Measurements from ENCODE around the gene FAU. TPM values are rescaled to one million over a fixed set of nuclear protein-coding genes. Genes with fewer than 3 reads are reported as not detected.
A peak's percentile ranks its signal among the peaks of the same experiment; 100 is the strongest.

FAU gene
- polyA plus RNA-seq, 2 of the 4 experiments (the other 2 are of a cell fraction), result 591 to 878 TPM

DNA sequence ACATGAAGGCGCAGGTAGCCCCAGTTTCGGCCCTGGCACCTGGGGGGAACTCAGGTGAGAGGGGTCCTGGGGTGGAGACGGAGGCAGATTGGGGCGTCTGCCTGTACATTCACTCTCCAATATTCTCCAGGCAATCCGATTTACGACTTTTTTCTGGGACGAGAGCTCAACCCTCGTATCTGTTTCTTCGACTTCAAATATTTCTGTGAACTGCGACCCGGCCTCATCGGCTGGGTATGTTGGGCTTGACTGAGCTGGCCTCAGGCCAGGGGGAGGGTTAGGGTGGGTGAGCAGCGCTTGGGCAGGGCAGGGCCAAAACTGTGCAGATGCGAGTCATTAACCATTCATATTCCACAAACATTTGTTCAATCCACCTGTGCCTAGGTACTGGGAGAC is 8.6 kb downstream of the FAU start:
- Histone ChIP-seq H3K4me2 (peak overlapping the region; percentile 100), H3K9me3 (no peaks in the 10 kb centered on the region), H3K27ac (no peak overlapping the region), H3K4me1 (peaks cover 31% of the 10 kb centered on the region; the same call in 2 of the 3 replicates), H3K4me3 (no peak overlapping the region)
- ChIA-PET POLR2A (interaction anchor here (1.0 to 3.4 kb wide), 5 partner anchors 8 to 22 kb away, joined by 3 to 24 read pairs (median 3); partner anchors contain the start of genes FAU and MRPL49), CTCF (interaction anchor here (0.5 to 6.6 kb wide), 18 partner anchors 7 to 265 kb away, joined by 3 to 153 read pairs (median 8); partner anchors contain the start of genes ARL2, CAPN1, FAU and MRPL49)
- FAIRE-seq (no peak), ATAC-seq (no peak), DNase-seq (ENCODE audit: low read depth in 1 of 2, low spot score in 1 of 2) (no peak)
- no peak for TF ChIP-seq FOSB (CRISPR knock-in tag; IDR thresholded peaks at IDR 0.05)
- no peak for TF ChIP-seq PHF8 (IDR thresholded peaks at IDR 0.05; ENCODE audit: borderline replicate concordance, low read depth)
- no peak for TF ChIP-seq ZFP36 (IDR thresholded peaks at IDR 0.05; ENCODE audit: borderline replicate concordance, partially characterized antibody)
- no peak for TF ChIP-seq NFE2L2 (conservative IDR thresholded peaks at IDR 0.05; ENCODE audit: low read length)
- TF ChIP-seq MYC (IDR thresholded peaks at IDR 0.05; ENCODE audit: borderline replicate concordance, low read length), result no peak
- no peak for TF ChIP-seq HMGXB4 (CRISPR knock-in tag; IDR thresholded peaks at IDR 0.05; ENCODE audit: borderline replicate concordance)
- 79% methylated on average over 14 of the region's 14 CpGs for WGBS (ENCODE audit: missing lambda C conversion rate)

- peak overlapping the region; percentile 52 for H3K4me3 ChIP-seq
- ATAC-seq, result peak; percentile 25 to 57; a peak in 5 of 6 replicates
- CTCF ChIA-PET, result interaction anchor here (0.5 to 6.6 kb wide), 23 partner anchors 7 to 312 kb away, joined by 3 to 153 read pairs (median 4); partner anchors contain the start of genes ARL2, CAPN1, FAU and MRPL49
- H3K9me3 ChIP-seq, result no peaks in the 10 kb centered on the region
- WGBS (ENCODE audit: missing lambda C conversion rate), result 43% methylated on average over 25 of the region's 57 CpGs
- DNase-seq (ENCODE audit: low read depth in 1 of 2, low spot score in 1 of 2), result peak; percentile 53 to 64
- peak; percentile 18 for TF ChIP-seq POLR2A (IDR thresholded peaks at IDR 0.05; ENCODE audit: low read length)
- TF ChIP-seq, protein P1, sequence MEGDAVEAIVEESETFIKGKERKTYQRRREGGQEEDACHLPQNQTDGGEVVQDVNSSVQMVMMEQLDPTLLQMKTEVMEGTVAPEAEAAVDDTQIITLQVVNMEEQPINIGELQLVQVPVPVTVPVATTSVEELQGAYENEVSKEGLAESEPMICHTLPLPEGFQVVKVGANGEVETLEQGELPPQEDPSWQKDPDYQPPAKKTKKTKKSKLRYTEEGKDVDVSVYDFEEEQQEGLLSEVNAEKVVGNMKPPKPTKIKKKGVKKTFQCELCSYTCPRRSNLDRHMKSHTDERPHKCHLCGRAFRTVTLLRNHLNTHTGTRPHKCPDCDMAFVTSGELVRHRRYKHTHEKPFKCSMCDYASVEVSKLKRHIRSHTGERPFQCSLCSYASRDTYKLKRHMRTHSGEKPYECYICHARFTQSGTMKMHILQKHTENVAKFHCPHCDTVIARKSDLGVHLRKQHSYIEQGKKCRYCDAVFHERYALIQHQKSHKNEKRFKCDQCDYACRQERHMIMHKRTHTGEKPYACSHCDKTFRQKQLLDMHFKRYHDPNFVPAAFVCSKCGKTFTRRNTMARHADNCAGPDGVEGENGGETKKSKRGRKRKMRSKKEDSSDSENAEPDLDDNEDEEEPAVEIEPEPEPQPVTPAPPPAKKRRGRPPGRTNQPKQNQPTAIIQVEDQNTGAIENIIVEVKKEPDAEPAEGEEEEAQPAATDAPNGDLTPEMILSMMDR (IDR thresholded peaks at IDR 0.05), result peak; percentile 91
- TF ChIP-seq, protein P2, sequence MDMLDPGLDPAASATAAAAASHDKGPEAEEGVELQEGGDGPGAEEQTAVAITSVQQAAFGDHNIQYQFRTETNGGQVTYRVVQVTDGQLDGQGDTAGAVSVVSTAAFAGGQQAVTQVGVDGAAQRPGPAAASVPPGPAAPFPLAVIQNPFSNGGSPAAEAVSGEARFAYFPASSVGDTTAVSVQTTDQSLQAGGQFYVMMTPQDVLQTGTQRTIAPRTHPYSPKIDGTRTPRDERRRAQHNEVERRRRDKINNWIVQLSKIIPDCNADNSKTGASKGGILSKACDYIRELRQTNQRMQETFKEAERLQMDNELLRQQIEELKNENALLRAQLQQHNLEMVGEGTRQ (IDR thresholded peaks at IDR 0.05), result no peak
- TF ChIP-seq, protein P3, sequence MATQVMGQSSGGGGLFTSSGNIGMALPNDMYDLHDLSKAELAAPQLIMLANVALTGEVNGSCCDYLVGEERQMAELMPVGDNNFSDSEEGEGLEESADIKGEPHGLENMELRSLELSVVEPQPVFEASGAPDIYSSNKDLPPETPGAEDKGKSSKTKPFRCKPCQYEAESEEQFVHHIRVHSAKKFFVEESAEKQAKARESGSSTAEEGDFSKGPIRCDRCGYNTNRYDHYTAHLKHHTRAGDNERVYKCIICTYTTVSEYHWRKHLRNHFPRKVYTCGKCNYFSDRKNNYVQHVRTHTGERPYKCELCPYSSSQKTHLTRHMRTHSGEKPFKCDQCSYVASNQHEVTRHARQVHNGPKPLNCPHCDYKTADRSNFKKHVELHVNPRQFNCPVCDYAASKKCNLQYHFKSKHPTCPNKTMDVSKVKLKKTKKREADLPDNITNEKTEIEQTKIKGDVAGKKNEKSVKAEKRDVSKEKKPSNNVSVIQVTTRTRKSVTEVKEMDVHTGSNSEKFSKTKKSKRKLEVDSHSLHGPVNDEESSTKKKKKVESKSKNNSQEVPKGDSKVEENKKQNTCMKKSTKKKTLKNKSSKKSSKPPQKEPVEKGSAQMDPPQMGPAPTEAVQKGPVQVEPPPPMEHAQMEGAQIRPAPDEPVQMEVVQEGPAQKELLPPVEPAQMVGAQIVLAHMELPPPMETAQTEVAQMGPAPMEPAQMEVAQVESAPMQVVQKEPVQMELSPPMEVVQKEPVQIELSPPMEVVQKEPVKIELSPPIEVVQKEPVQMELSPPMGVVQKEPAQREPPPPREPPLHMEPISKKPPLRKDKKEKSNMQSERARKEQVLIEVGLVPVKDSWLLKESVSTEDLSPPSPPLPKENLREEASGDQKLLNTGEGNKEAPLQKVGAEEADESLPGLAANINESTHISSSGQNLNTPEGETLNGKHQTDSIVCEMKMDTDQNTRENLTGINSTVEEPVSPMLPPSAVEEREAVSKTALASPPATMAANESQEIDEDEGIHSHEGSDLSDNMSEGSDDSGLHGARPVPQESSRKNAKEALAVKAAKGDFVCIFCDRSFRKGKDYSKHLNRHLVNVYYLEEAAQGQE (IDR thresholded peaks at IDR 0.05), result no peak
- peak in 1 of 2 experiments; percentile 22; a peak in 2 of 5 replicates for TF ChIP-seq JUN (IDR thresholded peaks at IDR 0.05)
- no peak for TF ChIP-seq CBX8 (IDR thresholded peaks at IDR 0.05)
- peak in 1 of 2 experiments; percentile 31; a peak in 1 of 5 replicates for TF ChIP-seq RAD21 (conservative IDR thresholded peaks at IDR 0.05 in 1 of 2, IDR thresholded peaks at IDR 0.05 in 1 of 2)
- no peak for TF ChIP-seq EP300 (IDR thresholded peaks at IDR 0.05)
- TF ChIP-seq HOXA7 (CRISPR knock-in tag; IDR thresholded peaks at IDR 0.05), result no peak
- TF ChIP-seq PBX3 (IDR thresholded peaks at IDR 0.05), result 0 out of 2 replicates have a peak, but pooled peaks have one; percentile 60
- TF ChIP-seq HMGXB4 (CRISPR knock-in tag; IDR thresholded peaks at IDR 0.05; ENCODE audit: borderline replicate concordance), result peak; percentile 75; the same call in 1 of the 2 replicates
- no peak for TF ChIP-seq CBX2 (IDR thresholded peaks at IDR 0.05; ENCODE audit: borderline replicate concordance, low read depth)
- TF ChIP-seq FOSB (CRISPR knock-in tag; IDR thresholded peaks at IDR 0.05), result no peak
- peak; percentile 49 for TF ChIP-seq SMC3 (IDR thresholded peaks at IDR 0.05)
- no peak for TF ChIP-seq RNF2 (IDR thresholded peaks at IDR 0.05; ENCODE audit: borderline replicate concordance, low read depth)
- peak overlapping the region; percentile 100 for H3K4me2 ChIP-seq
- H3K4me1 ChIP-seq, result peaks cover 31% of the 10 kb centered on the region; the same call in 2 of the 3 replicates
- FAIRE-seq, result no peak
- peak overlapping the region; percentile 73 to 88 for H3K27ac ChIP-seq
- POLR2A ChIA-PET, result interaction anchor here (0.5 to 3.4 kb wide), 10 partner anchors 9 to 452 kb away, joined by 3 to 24 read pairs (median 4); partner anchors contain the start of genes CDC42BPG, FAU and MRPL49
Observed at GRCh38 chr11:65112546-65113360, 9.2 kb downstream of the FAU start.

Data from A549 (cell line).